GM08714 (cell line): Measurements from ENCODE around the gene LINC00305.

Experiments
- H3K4me3 ChIP-seq: fragments of 200-500 bp; sonication (Bioruptor generic); 2 replicates; pipeline ENCODE4 v1.5.1; 2014; ENCODE audit warnings: mild to moderate bottlenecking, low read length, inconsistent platforms
- ZNF274 ChIP-seq: IDR thresholded peaks from 2 replicates; pipeline ENCODE4 v1.6.1; 2012; ENCODE audit warnings: mild to moderate bottlenecking, low read depth, low read length

LINC00305 gene

DNA sequence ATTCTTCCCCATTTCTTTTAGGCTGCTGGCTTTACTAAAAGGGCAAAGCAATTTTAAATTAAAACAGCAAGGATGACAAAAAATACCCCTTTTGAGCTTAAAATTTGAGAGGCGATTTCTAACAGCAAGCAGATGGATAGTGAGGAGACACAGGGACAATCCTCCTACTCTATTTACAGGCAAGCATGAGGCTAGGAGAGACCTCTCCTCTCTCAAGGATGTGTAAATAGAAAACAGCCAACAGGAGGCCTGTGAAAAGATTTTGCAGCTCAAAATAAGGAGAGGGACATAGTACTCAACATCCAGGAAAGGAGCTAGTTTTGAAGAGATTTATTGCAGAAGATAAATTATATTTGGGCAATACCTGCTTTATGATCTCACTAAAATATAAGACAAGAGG lies 53.8 kb downstream of the LINC00305 start:
- no peak overlapping the region for H3K4me3 ChIP-seq

DNA sequence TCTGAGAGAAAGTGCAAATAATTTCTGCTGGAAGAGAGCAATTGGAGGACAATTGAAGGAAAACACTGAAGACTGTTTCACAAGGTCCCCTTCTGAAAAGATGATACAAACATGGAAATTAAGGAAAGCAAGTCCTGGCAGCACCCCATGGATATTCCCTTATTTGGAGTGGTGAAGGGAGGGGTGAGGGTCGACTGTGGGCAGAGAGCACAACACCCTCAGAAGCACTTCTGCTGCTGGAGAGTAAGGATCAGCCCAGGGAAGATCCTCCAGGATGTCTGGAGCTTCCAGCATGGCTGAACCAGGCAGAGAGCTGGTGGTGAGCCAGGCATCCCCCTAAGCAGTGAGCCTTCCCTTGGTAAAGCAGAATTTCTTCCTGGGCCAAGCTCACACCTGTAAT lies 54.7 kb downstream of the LINC00305 start:
- no peak for TF ChIP-seq ZNF274
- H3K4me3 ChIP-seq, result no peak overlapping the region

More for the DNA sequence above, 53.8 kb downstream of the LINC00305 start:
- no peak for TF ChIP-seq ZNF274

DNA sequence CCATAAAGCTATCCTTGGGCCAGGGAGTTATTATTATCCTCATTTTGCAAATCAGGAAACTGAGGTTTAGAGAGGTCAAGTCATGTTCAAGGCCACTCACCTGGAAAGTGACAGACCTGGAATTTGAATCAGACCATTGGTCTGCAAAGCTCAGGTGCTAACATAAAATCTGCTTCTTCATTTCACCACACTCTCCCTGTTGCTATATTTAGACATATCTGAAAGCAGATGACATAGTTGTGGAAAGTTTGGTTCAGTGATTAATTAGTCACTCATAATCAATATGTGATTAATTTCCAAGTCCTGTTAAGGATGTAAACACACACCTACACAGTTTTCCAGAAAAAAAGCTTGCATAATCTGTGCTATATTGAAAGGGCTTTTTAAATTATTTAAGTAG lies 57.4 kb downstream of the LINC00305 start:
- TF ChIP-seq ZNF274, result no peak

DNA sequence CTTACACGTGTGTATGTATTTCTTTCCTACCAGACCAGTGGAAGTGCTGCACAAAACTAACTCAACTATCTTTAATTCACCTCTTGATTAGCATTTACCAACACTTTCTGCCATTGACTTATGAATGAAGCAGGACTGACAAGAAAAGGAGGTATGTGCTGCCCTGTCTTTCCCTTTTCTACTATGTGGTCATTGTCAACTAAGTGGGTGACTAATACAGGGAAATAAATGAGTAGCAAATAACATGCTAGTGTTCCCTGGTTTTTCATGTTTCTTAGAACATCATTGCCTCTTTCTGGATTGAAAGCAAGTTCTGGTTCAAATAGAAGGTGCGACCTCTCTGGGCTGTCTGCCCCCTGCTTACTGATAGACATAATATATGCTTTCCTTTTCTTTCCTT lies 58.0 kb downstream of the LINC00305 start:
- no peak overlapping the region for H3K4me3 ChIP-seq
- no peak for TF ChIP-seq ZNF274

More for the DNA sequence above, 57.4 kb downstream of the LINC00305 start:
- H3K4me3 ChIP-seq, result no peak overlapping the region

DNA sequence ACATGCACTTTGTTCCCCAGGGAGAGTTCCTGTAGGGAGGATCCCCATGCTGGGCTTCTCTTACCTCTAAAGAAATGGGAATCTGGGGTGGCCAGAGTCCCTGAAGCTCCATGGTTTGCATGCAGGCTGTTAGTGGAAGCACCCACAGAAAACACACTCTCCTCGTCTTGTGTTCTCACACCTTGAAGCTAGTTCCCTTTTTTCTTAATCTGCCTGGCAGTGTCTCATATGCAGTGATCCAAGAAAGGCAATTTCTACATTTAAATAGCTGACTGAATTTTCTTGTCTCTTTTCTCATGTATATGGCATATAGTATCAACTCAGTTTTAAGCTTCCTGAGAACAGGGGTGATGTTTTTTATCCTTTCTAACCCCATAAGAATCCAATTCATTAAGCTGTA lies 65.0 kb downstream of the LINC00305 start:
- TF ChIP-seq ZNF274, result no peak
- no peak overlapping the region for H3K4me3 ChIP-seq

DNA sequence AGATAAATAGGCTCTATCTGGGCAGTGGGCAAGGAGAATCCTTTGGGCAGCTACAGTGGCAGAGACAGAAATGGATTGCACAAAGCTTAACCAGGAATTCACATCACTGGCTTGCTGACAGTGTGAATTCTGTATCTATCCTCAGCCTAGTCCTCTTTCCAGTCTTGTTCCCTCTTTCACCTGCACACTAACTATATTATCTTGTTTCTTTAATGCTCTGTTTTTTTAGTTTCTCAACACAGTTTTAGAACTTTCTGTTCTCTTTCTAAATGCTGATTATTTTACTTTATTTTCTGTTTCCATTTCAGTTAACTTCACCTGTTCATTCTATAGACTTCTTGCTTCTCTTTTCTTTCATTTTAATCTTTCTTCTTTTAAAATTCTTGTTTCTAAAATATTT lies 66.4 kb downstream of the LINC00305 start:
- no peak overlapping the region for H3K4me3 ChIP-seq
- TF ChIP-seq ZNF274, result no peak

DNA sequence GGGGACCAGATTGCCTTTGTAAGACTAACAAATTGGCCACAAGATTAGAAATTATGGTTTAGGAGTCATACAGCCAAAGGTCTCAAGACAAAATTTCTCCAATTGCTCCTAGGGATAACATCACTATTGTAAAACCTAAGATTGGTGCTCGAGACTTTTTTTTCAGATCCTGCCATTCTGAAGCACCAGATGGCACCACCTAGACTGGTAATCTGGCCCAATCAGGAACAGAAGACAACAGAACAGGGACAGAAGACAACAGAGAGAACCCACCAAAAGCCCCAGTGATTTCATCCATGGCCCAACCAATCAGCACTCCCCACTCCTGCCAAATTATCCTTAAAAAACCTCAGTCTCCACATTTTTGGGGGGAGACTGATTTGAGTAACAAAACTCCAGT lies 66.8 kb downstream of the LINC00305 start:
- H3K4me3 ChIP-seq, result no peak overlapping the region
- no peak for TF ChIP-seq ZNF274

DNA sequence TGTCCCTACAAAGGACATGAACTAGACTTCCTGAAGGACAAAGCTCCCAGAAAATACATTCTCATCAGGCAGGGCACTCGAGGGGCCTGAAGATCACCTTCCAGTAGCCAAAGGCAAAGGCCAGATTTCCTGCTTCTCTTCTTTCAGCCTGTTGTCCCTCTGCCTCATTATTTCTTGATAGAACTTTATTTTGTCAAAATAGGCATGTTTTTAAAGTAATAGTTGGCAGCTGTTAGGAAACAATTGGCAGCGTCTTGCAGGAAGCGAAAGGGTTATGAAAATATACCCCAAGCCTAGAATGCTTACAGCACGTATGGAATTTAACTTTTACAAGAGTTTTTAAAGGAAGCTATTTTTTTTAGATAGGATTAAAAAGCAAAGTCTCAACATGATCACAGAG lies 74.9 kb downstream of the LINC00305 start:
- TF ChIP-seq ZNF274, result no peak
- H3K4me3 ChIP-seq, result no peak overlapping the region

DNA sequence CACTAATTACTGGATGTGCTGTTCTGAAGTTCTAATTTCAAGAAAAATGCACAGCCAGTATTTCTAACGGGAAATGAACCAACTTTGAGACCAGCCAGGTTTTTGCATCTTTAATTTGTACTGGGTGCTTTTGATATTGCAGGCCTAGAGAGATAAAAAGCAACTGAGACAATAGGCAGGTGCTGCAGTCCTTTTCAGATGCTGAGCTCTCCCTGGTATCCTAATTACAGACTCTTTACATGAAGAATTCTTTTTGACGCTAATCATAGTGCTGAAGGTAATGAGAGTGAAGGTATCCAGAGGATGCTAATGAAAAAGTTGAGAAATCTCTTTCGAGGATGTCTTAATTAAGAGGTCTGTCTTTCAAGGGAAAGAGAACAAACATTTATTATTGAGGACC lies 93.9 kb downstream of the LINC00305 start:
- no peak overlapping the region for H3K4me3 ChIP-seq
- TF ChIP-seq ZNF274, result no peak

DNA sequence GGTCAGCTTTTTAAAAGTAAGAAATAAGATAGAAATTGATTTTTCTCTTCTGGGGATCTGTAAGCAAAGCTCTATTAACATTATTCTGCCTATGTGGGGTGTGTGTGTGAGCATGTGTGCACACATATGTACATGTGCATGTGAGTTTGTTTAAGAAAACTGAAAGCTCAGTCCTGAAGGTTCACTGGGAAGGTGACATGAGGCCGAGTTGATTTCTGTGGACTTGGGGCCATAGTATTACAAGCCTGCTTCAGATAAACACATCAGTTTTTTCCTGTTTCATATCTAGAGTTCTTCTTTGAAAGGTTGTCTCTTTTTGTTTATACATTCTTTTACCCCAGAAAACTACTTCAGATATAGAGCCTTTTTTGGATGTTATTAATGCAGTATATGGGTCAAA lies 95.6 kb downstream of the LINC00305 start:
- TF ChIP-seq ZNF274, result no peak
- H3K4me3 ChIP-seq, result no peak overlapping the region

DNA sequence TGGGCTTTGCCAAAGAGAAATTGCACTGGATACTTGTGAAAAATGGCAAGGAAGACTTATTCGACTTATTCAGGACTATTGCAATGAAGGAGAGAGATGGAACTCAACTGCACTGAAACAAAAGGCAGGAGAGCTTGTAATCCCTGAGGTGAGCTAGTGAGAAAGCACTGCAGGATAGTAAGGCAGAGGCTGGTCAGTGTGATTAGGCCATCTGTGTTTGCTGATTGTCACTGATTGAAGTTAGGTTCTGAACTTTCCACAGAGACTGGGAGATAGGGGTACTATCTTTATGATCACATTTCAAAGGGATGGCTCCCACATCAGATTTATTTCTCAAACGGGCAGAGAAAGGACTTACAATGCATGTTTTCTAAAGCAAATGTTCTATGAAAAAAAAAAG lies 96.1 kb downstream of the LINC00305 start:
- TF ChIP-seq ZNF274, result no peak
- H3K4me3 ChIP-seq, result no peak overlapping the region

DNA sequence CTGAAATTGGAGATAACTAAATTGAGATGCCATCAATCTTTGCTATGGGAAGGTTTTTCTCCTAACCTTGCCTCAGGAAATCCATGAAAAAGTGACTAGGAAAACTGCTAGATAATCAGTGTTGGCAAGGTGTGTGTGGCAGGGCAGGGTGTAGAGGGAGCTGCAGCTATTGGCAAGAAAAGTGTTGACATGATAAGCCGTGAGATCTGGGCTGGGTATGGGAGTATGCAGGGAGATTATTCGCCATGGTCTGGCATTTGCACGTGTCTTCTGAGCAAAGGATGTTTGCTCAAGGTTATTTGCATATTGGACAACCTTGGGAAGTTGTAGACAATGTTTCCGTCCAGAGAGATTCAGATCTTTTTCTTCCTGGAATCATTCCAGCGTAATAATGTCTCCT lies 104.3 kb downstream of the LINC00305 start:
- H3K4me3 ChIP-seq, result no peak overlapping the region
- no peak for TF ChIP-seq ZNF274

DNA sequence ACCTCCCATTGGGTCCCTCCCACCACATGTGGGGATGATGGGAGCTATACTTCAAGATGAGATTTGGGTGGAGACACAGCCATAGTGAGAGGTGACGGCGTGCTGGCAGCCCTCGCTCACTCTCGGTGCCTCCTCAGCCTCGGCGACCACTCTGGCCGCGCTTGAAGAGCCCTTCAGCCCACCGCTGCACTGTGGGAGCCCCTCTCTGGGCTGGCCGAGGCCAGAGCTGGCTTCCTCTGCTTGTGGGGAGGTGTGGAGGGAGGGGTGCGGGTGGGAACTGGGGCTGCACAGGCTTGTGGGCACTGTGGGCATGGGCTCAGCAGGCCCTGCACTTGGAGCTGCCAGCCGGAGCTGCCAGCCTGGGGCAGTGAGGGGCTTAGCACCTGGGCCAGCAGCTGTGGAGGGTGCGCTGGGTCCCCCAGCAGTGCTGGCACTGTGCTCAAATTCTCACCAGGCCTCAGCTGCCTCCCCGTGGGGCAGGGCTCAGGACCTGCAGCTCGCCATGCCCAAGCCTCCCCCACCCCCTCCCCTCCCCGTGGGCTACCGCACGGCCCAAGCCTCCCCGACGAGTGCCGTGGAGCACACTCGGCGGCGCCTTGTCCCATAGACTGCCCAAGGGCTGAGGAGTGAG lies 106.0 kb downstream of the LINC00305 start:
- TF ChIP-seq ZNF274, result no peak
- H3K4me3 ChIP-seq, result no peak overlapping the region

DNA sequence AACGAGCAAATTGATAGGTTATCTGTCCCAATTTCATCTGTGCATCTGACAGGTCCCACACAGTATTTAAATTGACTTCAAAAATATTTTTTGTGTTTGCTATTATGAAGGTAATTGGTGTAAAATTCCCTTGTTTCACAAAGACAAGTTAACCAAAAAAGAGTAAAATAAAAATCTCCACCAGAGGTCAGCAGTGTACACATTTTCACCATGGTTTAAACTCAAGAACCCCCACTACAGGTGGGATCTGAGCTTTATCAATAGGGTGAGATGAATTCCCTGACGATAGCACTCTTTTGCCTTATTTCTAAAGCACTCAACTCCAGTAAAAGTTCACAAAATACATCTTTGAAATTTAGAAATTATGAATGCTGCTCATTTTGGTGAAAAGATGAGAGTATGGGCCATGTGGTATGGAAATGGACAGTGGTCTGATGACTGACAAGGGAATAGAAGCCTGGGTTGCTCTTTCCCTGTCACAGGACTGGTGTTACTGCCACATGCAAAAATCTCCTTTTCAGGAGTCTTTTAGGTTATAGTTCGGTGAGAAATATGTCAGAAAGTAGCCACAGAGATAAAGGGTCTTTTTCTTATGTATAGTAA lies 111.0 kb downstream of the LINC00305 start:
- no peak overlapping the region for H3K4me3 ChIP-seq

DNA sequence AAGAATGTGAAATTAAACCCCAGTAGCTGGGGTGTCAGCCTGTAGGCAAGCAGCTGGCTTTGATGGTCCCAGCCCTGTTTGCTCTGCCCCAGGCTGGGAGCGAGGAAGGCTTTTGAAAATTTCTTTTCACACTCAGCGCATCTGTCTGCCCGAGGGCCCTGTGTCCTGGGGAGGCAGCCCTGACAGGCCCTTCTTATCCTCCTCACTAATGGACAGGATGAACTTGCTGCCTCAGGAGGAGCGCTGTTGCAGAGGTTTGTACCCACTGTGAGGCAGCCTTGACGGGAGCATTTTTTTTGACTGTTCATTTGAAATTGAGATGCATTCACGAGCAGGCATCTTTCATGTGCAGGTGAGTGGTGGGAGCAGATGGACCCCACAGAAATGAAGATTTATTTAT lies 116.6 kb downstream of the LINC00305 start:
- H3K4me3 ChIP-seq, result no peak overlapping the region
- no peak for TF ChIP-seq ZNF274

More for the DNA sequence above, 111.0 kb downstream of the LINC00305 start:
- TF ChIP-seq ZNF274, result no peak

DNA sequence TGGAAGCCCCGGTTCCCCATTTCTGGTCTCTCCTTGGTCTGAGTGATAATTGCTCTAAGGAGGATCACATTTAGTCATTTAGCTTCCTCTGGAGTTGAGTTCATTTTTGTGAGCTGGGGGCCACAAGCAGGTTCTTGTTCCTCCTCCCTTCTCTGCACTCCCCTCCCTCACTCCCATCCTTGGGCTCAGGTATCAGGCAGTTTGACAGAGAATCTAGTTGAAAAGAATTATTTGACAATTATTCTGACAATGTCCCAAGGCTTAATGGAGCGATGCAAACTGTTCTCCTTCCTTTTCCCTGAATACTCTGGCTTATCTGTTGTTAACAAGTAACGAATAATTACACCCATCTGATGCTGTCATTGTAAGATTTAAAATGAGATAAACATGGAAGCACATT lies 117.5 kb downstream of the LINC00305 start:
- TF ChIP-seq ZNF274, result no peak
- H3K4me3 ChIP-seq, result no peak overlapping the region
